GM19372 (cell line): ENCODE results near the gene GDF2.

Experiments
- ATAC-seq: cut with Tn5 transposase; IDR thresholded peaks from one replicate; pipeline ENCODE4 v1.9.1; 2021; ENCODE audit warnings: mild to moderate bottlenecking, low read depth, moderate library complexity; ENCODE audit not compliant: unreplicated experiment

GDF2 gene

DNA sequence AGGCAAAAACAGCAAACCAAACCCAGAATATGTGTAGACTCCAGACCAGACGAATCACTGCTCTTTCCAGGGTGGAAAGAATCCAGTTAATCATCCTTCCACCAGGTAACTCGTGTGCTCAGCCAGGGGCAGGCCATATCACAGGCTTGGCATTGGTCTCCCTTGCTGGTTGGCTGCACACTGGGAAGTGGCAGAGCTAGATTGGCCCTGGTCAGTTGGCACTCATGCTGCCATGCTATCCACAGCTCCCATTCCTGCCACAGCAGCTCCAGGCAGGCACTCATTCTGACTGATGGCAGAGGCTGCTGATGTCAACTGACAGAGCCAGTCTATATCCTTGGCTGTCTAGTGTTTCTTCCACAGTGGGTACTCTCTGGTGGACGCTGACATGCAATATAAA, 31.9 kb upstream of the GDF2 start:
- ATAC-seq, result no peak

DNA sequence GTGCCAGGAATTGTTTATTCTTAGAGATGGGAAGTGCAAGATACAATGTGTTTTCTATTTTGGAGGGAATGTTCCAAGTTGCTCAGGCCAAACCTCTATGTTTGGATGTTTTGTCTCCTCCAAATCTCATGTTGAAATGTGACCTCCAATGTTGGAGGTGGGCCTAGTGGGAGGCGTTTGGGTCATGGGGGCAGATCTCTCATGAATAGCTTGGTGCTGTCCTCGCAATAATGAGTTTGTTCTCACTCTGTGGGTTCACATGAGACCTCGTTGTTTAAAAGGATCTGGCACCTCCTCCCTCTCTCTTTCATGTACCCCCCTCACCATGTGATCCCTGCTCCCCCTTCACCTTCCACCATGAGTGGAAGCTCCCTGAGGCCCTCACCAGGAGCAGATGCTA, 30.6 kb upstream of the GDF2 start:
- no peak for ATAC-seq

DNA sequence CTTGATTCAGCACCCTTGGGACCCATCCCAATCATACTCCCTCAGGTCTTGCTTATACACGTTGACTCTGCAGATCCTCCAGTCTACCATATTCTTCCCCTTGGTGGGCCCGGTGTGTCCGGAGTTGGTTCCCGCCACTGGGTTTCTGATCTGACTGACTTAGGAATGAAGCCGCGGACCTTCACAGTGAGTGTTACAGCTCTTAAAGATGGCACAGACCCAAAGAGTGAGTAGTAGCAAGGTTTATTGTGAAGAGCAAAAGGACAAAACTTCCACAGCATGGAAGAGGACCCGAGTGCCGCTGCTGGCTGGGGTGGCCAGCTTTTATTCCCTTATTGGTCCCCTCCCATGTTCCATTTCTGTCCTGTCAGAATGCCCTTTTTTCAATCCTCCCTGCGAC, 28.2 kb upstream of the GDF2 start:
- ATAC-seq, result no peak

DNA sequence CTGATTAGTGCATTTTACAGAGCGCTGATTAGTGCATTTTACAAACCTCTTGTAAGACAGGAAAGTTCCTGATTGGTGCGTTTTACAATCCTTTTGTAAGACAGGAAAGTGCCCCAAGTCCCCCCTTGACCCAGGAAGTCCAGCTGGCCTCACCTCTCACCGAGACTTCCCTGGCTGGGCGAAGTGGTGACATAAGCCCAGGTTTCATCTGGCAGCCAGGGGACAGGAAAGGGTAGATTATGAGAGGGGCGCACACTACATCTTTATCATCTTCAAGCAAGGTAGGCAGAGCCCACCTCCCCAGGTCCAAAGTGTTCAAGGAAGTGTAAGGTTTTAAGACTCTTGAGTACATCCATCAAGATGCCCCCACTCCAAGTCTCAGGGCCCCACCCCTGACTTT, 27.8 kb upstream of the GDF2 start:
- no peak for ATAC-seq

DNA sequence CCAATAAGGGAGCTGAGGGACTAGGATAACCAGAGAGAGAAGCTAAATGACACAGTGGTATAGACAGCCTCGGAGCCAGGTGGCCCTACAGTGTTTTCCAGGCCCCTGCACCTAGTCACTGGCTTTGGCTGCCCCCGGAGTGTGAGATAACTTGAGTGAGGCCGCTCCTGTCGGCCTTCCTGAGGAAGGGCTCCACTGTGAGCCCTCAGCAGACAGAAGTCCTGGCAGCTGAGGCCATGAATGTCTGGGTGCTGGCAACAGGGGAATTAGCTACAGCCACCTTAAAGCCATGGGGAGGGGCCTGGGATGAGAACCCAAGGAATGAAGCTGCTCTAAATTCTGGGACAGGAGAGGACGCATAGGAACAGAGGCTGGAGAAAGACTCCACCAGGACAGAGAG, 26.8 kb upstream of the GDF2 start:
- ATAC-seq, result no peak

DNA sequence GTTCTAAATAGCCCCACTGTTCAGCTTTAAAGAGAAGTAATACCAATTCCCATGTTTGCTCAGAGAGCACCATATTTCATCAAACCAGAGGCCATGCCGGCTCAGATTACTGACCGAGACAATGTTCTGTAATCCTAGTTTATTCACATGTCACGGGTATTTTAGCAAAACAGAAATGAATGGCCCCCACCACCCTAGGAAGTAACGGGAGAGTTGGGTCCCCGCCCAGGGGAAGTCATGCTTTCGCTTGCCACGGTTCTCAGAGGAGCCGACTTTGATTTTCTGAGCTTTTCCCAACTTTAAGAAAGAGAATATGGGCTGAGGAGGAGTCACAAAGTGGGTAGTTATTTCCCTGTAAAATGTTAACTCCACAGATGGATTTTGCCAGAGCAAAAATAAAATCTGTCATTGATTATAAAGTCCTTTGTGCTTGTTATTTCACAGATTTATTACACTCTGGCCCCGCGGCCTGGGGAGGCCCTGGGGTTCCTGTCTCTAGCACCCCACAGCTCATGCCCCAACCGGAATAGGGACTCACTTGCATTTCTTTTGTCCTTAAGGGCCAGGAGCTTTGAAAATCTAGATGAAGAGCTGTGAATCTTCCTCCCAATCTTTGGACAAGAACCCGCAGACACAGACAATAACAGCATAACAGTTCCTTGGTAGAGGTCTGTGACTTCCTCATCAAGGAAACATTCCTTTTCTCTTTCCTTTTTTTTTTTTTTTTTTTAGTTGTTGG, 25.9 kb upstream of the GDF2 start:
- no peak for ATAC-seq

DNA sequence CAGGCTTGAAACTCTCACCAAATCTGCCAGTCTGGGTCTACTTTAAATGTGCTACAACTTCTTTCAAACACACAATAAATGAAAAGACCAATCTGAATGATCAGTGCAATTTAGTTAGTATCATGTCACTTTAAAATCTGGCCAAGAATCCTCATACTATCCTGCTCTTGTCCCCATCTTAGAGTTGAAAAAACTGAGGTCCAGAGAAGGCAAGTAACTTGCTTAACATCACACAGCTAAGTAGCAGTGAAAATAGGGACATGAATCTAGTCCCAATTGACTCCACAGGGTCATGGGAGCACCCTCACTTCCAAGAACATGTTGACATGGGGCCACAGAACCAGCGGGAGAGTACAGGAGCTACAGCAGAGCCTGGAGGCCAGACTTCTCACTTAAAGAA, 25.3 kb upstream of the GDF2 start:
- no peak for ATAC-seq

DNA sequence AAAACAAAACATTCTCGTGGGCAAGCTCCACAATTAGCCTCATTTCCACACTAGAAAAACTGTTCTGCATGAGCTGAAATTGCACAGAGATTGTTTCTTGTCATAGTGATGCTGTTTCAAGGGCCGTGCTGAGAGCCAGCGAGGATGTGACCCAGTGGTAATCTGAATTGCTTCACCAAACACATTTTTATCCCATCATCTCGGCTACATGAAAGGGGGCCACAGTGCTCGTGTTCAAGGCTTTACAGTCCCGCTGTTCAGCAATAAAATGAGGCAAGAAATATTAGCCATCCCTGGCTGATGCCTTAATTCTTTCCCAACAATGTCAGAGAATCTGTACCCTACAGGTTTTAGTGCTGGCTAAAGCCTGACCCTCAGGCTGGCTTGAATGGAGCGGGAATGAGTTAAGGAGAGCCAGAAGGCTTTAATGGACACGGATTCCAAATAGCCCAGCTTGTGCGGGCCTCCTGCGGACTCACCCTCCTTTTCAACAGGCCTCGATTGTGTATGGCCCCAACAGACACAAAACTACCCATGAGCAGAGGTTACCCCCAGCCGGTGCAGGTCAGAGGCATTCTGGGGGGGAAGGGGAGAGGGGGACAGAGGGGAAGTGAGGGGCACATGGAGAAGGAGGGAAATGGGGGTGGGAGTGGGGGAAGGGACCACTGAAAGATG, 24.3 kb upstream of the GDF2 start:
- no peak for ATAC-seq

DNA sequence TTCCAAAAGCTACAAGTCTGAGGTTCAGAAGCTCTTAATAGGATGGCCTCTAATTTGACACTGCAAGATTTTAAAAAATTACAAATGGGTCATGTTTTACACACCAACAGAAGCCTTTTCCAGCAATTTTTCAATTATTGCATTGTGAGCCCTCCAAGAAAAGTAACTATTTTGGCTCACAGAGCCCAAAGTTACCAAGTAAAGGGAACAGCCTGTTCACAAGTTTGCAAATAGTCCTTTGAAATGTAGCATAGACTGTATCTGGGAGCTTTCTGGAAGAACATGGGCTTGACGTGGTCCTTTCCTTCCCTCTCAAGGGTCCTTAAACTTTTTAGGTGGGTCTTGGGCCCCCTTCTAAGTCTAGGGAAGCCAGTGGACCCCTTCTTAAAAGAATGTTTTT, 23.5 kb upstream of the GDF2 start:
- no peak for ATAC-seq

DNA sequence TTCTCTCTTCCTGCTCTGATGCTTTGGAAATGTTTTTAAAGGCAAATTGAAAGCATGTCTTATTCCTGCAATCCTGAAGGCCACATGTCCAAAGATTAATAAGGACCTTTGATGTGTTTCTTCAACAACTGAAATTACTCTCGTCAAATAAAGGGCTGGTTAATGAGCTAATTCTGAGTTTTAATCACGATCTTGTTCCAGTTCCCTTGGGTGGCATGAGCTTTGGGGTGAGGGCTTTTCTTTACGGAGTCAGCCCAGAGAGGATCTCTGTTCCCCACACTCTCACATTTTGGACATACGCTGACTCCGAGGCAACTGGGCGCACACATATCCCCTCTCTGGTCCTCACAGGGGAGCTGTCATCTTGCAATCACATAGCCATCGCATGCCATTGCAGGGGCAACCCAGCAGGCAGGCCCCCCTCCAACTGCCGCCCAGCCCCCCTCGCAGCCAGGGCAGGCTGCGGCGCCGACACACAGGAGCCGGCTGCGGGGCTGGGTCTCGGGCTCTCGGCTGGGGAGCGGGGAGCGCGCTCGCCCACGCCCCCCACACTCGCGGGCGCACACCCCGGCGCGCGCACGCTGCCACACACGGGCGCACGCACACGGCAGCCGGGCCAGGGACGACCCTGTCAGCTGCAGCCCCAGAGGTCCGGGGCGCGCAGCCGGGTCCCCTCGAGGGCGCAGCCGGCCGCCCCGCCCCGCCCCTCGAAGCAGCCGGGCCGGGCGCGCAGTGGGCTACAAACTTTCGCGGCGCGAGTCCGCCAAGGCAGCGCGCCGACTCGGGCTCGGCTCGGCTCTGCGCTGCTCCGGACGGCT, 22.4 kb upstream of the GDF2 start, which contains the start of gene GDF10:
TSS of gene GDF10 (plus strand) at position 587 of the 818 bp plus-strand sequence. CDS start 455 bp downstream, outside the sequence.
- ATAC-seq, result no peak

DNA sequence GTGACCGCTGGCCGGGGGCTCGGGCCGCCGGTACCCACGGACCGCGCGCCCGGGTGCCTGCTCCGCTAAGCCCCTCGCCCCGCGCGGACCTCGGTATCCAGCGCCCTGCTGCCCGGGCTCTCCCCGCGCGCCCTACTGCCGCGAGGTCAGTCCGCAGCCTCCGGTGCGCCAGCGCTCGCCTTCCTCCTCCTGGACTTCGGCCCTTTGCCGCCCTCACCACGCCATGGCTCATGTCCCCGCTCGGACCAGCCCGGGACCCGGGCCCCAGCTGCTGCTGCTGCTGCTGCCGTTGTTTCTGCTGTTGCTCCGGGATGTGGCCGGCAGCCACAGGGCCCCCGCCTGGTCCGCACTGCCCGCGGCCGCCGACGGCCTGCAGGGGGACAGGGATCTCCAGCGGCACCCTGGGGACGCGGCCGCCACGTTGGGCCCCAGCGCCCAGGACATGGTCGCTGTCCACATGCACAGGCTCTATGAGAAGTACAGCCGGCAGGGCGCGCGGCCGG, 21.8 kb upstream of the GDF2 start:
- ATAC-seq, result no peak

DNA sequence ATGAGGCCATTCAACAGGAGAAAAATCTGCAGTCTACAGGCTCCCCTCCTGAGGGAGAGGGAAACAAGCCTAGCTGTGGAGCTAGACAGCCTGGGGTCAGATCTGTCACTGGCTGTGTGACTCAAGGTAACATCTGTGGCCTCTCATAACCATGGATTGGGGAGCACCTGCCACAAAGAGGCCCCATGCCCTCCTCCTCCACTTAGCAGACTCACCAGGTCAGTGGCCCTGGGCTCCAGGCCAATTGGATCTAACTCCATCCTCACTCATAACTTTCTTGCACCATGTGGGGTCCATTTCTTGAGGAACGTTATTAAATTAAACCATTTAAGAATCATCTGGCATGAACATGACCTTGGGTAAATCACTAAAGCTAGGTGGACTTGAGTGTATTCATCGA, 20.4 kb upstream of the GDF2 start:
- no peak for ATAC-seq

DNA sequence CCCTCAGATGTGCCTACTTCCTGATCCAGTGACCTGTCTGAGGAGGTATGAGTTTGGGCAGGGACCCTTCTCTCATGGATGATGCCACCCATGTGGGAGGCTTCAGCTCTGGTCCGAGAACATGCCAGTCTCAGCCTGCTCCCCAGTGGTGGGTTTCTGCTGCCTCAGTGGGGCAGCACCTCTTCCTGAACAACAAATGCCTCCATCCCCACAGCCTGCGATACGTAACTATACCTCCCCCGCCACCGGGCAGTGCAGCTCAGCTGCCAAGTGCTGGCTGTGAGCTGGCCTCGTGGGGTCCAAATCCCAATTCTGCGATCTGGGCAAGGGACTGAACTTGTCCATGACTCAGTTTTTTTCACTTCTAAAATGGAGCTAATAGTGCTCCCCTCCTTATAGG, 19.1 kb upstream of the GDF2 start:
- ATAC-seq, result no peak

DNA sequence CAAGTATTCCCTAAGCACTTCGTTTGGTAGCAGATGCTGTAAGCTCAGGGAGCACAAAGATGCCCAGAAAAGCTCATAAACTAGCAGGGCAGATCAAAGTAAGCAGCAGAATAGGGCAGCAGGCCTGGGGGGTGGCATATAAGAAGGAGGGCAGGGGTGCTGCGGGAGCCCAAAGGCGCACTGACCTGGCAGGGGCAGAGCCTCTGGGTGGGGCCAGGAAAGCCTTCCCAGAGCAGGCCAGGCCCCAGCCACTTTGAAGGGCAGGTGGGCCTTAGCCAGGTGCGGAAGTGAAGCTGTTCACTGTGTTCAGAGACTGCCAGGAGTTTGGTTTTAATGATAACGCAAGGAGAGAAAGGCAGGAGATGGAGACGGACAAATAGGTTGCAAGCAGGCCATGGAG, 18.4 kb upstream of the GDF2 start:
- no peak for ATAC-seq

DNA sequence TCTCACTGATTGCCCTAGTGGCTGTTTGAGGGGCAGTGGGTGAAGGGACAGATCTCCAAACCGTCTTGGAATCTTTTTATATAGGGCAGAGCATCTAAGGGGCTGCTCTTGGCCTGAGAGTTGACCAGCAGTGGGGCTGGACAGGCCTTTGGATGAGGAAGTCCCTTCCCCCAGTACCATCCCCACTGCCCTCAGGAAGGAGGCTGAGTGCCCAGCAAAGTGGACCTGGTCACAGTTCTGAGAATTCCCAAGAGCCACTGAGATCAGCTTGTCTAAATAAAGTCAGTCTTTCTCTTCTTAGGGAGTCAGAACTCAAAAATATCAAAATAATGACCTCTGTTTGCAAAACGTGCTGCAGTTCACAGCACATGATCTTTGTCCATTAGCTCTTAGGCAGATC, 16.7 kb upstream of the GDF2 start:
- ATAC-seq, result no peak

DNA sequence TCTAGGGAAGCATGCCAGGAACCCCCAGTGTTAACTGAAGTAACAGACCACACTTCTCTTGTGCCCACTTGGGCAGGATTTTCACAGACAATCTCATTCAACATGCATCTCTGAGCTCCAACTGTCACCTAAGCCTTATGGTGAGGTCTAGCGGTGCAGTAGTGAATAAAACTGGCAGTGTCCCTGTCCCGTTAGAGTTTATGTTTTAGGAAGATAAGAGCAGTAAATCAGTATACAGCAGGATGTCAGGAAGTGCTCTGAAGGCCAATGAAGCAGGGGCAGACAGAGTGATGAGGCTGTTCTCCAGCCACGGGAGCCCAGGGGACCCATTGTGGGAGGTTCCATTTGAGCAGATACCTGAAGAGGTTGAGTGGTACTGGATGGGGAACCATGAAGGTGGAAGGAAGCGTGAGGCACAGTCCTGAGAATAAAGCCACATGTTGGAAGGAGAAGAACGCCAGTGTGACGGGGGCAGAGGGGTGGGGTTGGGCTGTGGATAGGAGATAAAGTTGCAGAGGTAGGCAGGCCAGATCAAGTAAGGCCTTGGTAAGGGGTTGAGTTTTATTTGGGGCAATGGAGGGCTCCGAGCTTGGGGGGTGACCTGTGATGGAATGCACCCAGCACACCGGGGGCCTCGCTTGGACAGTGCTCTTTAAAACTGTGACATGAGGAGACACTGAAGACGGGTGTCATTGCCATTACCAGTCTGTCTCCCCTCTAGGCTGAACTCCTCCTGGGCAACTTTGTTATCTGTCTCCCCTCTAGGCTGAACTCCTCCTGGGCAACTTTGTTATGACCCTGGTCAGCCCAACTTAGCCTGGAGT, 15.7 kb upstream of the GDF2 start:
- ATAC-seq, result no peak

DNA sequence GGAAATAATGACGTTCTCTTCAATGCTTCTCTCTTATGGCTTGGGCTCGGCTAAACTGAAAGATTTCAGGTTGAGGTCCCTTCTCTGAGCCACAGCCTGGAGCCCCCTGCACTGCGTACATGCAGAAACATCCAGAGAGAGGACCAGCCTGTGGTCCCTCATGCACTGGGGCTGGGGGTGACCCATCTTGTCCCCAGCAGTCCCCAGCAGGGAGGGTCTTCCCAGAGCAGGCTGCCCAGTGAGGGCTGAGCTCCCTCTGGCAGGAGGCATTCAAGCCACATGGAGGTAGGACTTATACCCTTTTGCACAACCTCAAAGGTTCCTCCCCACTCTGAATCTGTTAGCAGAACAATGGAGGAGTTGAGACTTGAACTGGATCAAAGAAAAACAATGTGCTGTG, 14.9 kb upstream of the GDF2 start:
- ATAC-seq, result no peak

DNA sequence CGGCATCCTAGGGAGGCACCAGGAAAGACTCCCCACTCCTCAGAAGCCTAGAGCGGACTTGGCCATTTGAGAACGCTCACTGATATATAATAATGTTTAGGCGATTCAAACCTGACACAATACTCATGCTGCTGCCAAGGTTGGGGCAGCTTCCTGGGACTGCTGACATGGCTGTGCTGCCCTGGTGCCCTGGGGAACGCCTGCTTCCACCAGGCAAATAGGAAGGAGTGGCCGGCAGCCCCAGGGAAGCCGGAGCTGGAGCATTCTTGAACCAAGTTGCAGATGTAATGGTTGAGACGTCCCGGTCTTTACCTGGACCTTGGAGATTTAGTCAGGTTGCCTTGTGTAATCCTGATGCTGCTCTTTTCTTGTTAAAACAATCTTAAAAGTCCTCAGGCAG, 13.5 kb upstream of the GDF2 start:
- no peak for ATAC-seq

DNA sequence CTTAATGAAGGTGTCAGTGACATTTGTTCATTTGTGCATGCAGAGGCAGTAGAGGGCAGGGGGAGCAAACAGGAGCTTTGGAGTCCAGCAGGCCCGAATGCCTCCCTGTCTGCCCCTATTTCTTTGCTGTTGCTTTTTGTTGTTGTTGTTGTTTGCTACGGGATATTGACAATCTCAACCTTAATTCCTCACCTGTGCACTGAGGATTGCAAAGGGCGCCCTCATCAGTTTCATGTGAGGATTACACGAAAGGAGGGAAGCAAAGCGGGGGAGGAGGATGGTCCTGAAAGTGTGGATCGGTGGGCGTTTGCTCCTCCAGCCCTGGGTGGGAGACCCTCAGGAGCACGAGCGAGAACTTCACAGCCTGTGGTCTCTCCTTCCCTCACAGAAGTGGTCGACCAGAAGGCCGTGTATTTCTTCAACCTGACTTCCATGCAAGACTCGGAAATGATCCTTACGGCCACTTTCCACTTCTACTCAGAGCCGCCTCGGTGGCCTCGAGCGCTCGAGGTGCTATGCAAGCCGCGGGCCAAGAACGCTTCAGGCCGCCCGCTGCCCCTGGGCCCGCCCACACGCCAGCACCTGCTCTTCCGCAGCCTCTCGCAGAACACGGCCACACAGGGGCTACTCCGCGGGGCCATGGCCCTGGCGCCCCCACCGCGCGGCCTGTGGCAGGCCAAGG, 12.7 kb upstream of the GDF2 start:
- ATAC-seq, result no peak

DNA sequence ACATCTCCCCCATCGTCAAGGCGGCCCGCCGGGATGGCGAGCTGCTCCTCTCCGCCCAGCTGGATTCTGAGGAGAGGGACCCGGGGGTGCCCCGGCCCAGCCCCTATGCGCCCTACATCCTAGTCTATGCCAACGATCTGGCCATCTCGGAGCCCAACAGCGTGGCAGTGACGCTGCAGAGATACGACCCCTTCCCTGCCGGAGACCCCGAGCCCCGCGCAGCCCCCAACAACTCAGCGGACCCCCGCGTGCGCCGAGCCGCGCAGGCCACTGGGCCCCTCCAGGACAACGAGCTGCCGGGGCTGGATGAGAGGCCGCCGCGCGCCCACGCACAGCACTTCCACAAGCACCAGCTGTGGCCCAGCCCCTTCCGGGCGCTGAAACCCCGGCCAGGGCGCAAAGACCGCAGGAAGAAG, 12.2 kb upstream of the GDF2 start:
- ATAC-seq, result no peak
